Mammary epithelial cell (primary cell): ENCODE measurements around the gene UNC79.

ENCODE experiments used
- EZH2 ChIP-seq: IDR thresholded peaks from 2 replicates; pipeline ENCODE4 v1.6.1; 2012; ENCODE audit warnings: low read length, inconsistent platforms, borderline replicate concordance
- TF ChIP-seq, protein P1 (sequence below), 2 donors: IDR thresholded peaks in 1 of 2; conservative IDR thresholded peaks in 1 of 2; 2 replicates each; pipeline ENCODE4 v1.5.1; 2011 to 2012; ENCODE audit warnings: inconsistent platforms in 2 of 2, low read length in 2 of 2, mild to moderate bottlenecking in 2 of 2, control low read depth in 1 of 2, low read depth in 1 of 2; ENCODE audit not compliant: insufficient read depth in 1 of 2; ENCODE audit errors: extremely low read depth in 1 of 2

DNA sequence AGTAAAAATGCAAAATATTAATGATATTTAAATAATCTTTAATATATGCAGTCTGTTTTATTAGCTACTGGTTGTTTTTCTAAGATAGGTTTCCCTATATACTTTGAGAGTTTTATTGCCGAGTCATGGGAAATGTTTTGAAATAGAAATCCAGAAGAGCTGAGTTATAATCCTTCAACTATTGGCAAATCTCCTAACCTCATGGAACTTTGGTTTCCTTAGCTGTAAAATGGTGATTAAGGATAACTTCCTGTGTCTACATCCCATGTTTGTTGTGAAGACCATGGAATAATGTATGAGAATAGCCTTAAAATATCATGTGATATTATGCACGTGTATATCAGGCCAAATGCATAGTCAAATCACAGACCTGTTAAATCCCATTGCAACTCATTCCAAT is 51.0 kb downstream of the UNC79 start:
- TF ChIP-seq, protein P1, sequence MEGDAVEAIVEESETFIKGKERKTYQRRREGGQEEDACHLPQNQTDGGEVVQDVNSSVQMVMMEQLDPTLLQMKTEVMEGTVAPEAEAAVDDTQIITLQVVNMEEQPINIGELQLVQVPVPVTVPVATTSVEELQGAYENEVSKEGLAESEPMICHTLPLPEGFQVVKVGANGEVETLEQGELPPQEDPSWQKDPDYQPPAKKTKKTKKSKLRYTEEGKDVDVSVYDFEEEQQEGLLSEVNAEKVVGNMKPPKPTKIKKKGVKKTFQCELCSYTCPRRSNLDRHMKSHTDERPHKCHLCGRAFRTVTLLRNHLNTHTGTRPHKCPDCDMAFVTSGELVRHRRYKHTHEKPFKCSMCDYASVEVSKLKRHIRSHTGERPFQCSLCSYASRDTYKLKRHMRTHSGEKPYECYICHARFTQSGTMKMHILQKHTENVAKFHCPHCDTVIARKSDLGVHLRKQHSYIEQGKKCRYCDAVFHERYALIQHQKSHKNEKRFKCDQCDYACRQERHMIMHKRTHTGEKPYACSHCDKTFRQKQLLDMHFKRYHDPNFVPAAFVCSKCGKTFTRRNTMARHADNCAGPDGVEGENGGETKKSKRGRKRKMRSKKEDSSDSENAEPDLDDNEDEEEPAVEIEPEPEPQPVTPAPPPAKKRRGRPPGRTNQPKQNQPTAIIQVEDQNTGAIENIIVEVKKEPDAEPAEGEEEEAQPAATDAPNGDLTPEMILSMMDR (conservative IDR thresholded peaks at IDR 0.05 in 1 of 2, IDR thresholded peaks at IDR 0.05 in 1 of 2; ENCODE audit: extremely low read depth in 1 of 2, insufficient read depth in 1 of 2, low read depth in 1 of 2, low read length in 2 of 2) = no peak
- TF ChIP-seq EZH2 = no peak
